TTC549 (cell line): ENCODE data around the gene C13orf42.

ENCODE experiments used
- FAIRE-seq: peaks from 2 replicates; lab custom pipeline; 2012; peaks lifted over from hg19 to GRCh38; lab: Jason Lieb, UNC

C13orf42 gene

GRCh38 chr13:51033421-51034185 lies 77.5 kb downstream of the C13orf42 start:
- no peak for FAIRE-seq

DNA sequence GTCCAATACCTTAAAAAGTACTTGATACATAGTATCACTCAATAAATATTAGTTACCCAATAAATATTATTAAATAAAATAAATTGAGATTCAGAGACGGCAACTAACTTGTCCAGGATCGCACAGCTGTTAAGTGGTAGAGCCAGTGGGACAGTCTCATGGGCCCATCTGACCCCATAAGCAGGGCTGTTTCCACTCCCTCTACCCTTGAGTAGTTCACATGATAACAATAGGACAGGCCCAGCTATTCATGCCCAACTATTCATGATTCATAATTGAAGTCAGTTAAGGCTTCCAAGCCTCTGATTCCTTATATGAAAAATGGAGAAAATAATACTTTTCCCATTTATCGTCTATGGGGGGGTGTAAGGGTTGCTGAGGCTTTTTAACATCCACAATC lies 78.2 kb downstream of the C13orf42 start:
- FAIRE-seq = no peak
